ENCODE results near the gene OR52N1.

DNA sequence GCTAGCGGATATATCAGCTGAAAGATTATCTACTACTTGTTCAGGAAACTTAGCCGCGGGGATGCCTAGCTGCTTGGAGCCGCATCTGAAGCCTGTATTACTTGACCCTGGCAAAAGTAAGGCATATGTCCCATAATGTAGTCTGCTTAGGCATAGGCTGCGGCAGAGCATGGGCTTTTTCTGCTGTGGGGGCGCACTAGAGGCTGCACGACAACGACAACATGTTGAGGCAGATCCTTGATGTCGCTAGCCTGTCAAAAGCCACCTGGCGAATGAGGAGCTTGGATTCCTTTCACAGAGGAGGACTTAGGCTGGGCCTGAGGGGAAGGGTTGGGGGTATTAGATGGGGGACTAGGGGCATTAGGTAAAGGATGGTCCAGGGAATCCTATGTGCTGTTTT is 16.5 kb upstream of the OR52N1 start:
- TF ChIP-seq EZH2 (IDR thresholded peaks at IDR 0.05; ENCODE audit: low read depth), result no peak
- TF ChIP-seq, protein P1, sequence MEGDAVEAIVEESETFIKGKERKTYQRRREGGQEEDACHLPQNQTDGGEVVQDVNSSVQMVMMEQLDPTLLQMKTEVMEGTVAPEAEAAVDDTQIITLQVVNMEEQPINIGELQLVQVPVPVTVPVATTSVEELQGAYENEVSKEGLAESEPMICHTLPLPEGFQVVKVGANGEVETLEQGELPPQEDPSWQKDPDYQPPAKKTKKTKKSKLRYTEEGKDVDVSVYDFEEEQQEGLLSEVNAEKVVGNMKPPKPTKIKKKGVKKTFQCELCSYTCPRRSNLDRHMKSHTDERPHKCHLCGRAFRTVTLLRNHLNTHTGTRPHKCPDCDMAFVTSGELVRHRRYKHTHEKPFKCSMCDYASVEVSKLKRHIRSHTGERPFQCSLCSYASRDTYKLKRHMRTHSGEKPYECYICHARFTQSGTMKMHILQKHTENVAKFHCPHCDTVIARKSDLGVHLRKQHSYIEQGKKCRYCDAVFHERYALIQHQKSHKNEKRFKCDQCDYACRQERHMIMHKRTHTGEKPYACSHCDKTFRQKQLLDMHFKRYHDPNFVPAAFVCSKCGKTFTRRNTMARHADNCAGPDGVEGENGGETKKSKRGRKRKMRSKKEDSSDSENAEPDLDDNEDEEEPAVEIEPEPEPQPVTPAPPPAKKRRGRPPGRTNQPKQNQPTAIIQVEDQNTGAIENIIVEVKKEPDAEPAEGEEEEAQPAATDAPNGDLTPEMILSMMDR (conservative IDR thresholded peaks at IDR 0.05), result no peak
